ENCODE measurements around the gene FBXO44. TPM values are rescaled to one million over a fixed set of nuclear protein-coding genes. Genes with fewer than 3 reads are reported as not detected.
A peak's percentile ranks its signal among the peaks of the same experiment; 100 is the strongest.

FBXO44 gene
- polyA plus RNA-seq, 1 donor from 2014 or later = 119 TPM

- Histone ChIP-seq H3K9me3 (ENCODE audit: low read length) (no peaks in the 10 kb centered on the region), H3F3A (ENCODE audit: insufficient read depth, low read length, poor library complexity, severe bottlenecking) (no peaks in the 10 kb centered on the region), H3K9me2 (ENCODE audit: insufficient read depth, low read length) (no peaks in the 10 kb centered on the region), H3K36me3 (ENCODE audit: insufficient read depth, low read length) (no peaks in the 10 kb centered on the region), H4K20me1 (ENCODE audit: insufficient read depth) (no peaks in the 10 kb centered on the region), H3K27me3 (ENCODE audit: insufficient read depth, low read depth, low read length) (no peaks in the 10 kb centered on the region), H3K4me2 (ENCODE audit: low read length) (no peak overlapping the region), H2AFZ (ENCODE audit: low read depth, low read length) (no peak overlapping the region), H3K79me2 (replicated peaks; ENCODE audit: insufficient read depth, low read length) (no peaks in the 10 kb centered on the region), H3K27ac (ENCODE audit: low read length) (no peak overlapping the region), H3K9ac (ENCODE audit: low read length) (peak overlapping the region; percentile 0), H3K4me3 (ENCODE audit: low read length) (no peak overlapping the region)
- TF ChIP-seq, protein P1, sequence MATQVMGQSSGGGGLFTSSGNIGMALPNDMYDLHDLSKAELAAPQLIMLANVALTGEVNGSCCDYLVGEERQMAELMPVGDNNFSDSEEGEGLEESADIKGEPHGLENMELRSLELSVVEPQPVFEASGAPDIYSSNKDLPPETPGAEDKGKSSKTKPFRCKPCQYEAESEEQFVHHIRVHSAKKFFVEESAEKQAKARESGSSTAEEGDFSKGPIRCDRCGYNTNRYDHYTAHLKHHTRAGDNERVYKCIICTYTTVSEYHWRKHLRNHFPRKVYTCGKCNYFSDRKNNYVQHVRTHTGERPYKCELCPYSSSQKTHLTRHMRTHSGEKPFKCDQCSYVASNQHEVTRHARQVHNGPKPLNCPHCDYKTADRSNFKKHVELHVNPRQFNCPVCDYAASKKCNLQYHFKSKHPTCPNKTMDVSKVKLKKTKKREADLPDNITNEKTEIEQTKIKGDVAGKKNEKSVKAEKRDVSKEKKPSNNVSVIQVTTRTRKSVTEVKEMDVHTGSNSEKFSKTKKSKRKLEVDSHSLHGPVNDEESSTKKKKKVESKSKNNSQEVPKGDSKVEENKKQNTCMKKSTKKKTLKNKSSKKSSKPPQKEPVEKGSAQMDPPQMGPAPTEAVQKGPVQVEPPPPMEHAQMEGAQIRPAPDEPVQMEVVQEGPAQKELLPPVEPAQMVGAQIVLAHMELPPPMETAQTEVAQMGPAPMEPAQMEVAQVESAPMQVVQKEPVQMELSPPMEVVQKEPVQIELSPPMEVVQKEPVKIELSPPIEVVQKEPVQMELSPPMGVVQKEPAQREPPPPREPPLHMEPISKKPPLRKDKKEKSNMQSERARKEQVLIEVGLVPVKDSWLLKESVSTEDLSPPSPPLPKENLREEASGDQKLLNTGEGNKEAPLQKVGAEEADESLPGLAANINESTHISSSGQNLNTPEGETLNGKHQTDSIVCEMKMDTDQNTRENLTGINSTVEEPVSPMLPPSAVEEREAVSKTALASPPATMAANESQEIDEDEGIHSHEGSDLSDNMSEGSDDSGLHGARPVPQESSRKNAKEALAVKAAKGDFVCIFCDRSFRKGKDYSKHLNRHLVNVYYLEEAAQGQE (IDR thresholded peaks at IDR 0.05; ENCODE audit: borderline replicate concordance) = no peak
- TF ChIP-seq EP300 (conservative IDR thresholded peaks at IDR 0.05; ENCODE audit: poor library complexity, severe bottlenecking) = no peak
- no peak for TF ChIP-seq TAF1 (IDR thresholded peaks at IDR 0.05; ENCODE audit: low read depth)
- TF ChIP-seq SMC3 (conservative IDR thresholded peaks at IDR 0.05; ENCODE audit: poor library complexity) = no peak
- TF ChIP-seq POLR2AphosphoS5 (IDR thresholded peaks at IDR 0.05) = peak; percentile 21
- no peak for TF ChIP-seq MXI1 (conservative IDR thresholded peaks at IDR 0.05; ENCODE audit: poor library complexity, severe bottlenecking)
These were observed 20.1 kb upstream of the FBXO44 start for GRCh38 chr1:11634365-11635192.

DNA sequence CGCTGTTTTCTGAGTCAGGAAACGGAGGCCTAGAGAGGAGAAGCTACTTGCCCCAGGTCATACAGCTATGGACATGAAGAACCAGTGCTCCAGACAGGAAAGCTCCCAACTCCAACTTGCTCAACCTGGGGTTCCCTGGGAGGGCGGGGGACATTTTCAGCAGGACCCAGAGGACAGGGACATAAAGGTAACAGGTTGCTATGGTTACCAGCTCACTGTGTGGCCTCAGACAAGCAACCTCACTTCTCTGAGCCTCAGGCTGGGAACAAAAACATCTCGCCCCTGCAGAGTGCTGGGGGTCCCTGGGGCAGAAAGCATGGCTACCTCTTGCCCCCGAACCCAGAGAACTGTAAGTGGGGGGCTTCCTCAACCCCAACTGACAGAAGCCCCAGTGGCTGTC is 16.6 kb upstream of the FBXO44 start:
- no peak for TF ChIP-seq EP300 (conservative IDR thresholded peaks at IDR 0.05; ENCODE audit: poor library complexity, severe bottlenecking)
- TF ChIP-seq CTCF (IDR thresholded peaks at IDR 0.05; ENCODE audit: poor library complexity, severe bottlenecking) = no peak
- no peak for TF ChIP-seq MXI1 (conservative IDR thresholded peaks at IDR 0.05; ENCODE audit: poor library complexity, severe bottlenecking)
- no peak for TF ChIP-seq RAD21 (conservative IDR thresholded peaks at IDR 0.05)
- no peak for TF ChIP-seq SMC3 (conservative IDR thresholded peaks at IDR 0.05; ENCODE audit: poor library complexity)
- no peak for TF ChIP-seq POLR2AphosphoS5 (IDR thresholded peaks at IDR 0.05)
- TF ChIP-seq EZH2 (IDR thresholded peaks at IDR 0.05; ENCODE audit: borderline replicate concordance, insufficient read depth, low read length, poor library complexity, severe bottlenecking) = no peak
- TF ChIP-seq, protein P1 (IDR thresholded peaks at IDR 0.05; ENCODE audit: borderline replicate concordance) = no peak
- Histone ChIP-seq H3K9me2 (ENCODE audit: insufficient read depth, low read length) (no peaks in the 10 kb centered on the region), H3K27ac (ENCODE audit: low read length) (no peak overlapping the region), H3K27me3 (ENCODE audit: insufficient read depth, low read depth, low read length) (no peaks in the 10 kb centered on the region), H3K79me2 (replicated peaks; ENCODE audit: insufficient read depth, low read length) (no peaks in the 10 kb centered on the region), H3K4me2 (ENCODE audit: low read length) (no peak overlapping the region), H3K36me3 (ENCODE audit: insufficient read depth, low read length) (no peaks in the 10 kb centered on the region), H3K9ac (ENCODE audit: low read length) (no peak overlapping the region), H3F3A (ENCODE audit: insufficient read depth, low read length, poor library complexity, severe bottlenecking) (no peaks in the 10 kb centered on the region), H3K9me3 (ENCODE audit: low read length) (no peaks in the 10 kb centered on the region), H2AFZ (ENCODE audit: low read depth, low read length) (no peak overlapping the region), H3K4me3 (ENCODE audit: low read length) (no peak overlapping the region), H4K20me1 (ENCODE audit: insufficient read depth) (no peaks in the 10 kb centered on the region)
